ENCODE data around the gene WBP11. TPM values are rescaled to one million over a fixed set of nuclear protein-coding genes. Genes with fewer than 3 reads are reported as not detected.

Gene WBP11
- total and polyA plus RNA-seq, 2 of the 13 experiments (the other 11 are each of a cell fraction or from before 2014, with no cell fraction given): 7.6 to 31.0 TPM

DNA sequence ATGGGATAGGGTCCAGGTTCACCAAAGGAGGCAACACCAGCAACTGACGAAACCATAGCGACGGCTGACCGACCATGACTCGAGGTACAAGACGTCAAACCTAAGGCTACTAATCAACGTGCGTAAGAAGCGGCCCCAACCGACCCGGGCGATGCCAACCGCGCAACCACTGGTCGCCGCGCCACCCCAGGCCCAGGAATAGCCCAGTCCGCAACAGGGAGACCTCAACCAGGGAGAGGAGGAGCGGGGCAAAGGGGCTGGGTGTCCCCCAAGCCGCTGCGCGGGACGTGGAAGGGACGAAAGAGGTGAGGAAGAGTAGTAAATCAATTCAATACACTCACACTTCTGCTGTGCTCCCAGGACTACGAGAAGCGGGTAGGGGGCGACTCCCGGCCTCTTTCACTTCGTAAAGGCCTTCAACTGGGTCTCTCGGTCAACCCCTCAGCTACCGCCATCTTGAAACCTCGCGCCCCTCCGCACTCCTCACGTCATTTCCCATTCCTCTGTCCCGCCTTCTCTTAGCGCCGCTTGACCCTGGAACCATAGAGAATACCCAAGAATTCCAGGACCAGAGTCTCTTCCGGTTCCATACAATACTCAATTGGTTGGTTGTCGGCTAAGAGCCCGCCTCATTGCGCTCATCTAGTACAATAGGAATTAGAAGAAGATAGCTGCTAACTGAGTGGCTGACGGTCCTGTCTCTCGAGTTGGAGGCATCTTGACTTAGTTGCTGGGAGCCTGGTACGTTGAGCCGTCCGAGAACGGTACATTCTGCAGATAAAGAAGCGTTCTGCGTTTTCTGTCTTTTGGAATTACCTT is at the start of gene WBP11, which contains the start of gene C12orf60 (continued):
- TF ChIP-seq EP300 (IDR thresholded peaks at IDR 0.05; ENCODE audit: low read depth in 2 of 2, low read length in 2 of 2) (no peak), EP300 (CRISPR knock-in tag; IDR thresholded peaks at IDR 0.05; ENCODE audit: borderline replicate concordance) (no peak), SOX6 (IDR thresholded peaks at IDR 0.05) (no peak), SOX6 (CRISPR knock-in tag; IDR thresholded peaks at IDR 0.05) (peak; percentile 38; the same call in 1 of the 2 replicates), ZNF549 (CRISPR knock-in tag; IDR thresholded peaks at IDR 0.05) (no peak), HNRNPL (IDR thresholded peaks at IDR 0.05; ENCODE audit: low read depth, low read length) (no peak), TOPORS (CRISPR knock-in tag; IDR thresholded peaks at IDR 0.05) (no peak), XRCC5 (optimal IDR thresholded peaks at IDR 0.05; ENCODE audit: low read length) (peak; percentile 36), RBFOX2 (IDR thresholded peaks at IDR 0.05; ENCODE audit: low read depth, low read length) (peak; percentile 67), SMAD1 (CRISPR knock-in tag; IDR thresholded peaks at IDR 0.05; ENCODE audit: borderline replicate concordance, low read depth) (0 out of 2 replicates have a peak, but pooled peaks have one; percentile 47), ZBTB3 (CRISPR knock-in tag; IDR thresholded peaks at IDR 0.05; ENCODE audit: borderline replicate concordance, low read depth) (no peak), ZNF782 (CRISPR knock-in tag; IDR thresholded peaks at IDR 0.05; ENCODE audit: borderline replicate concordance) (no peak), HMG20A (CRISPR knock-in tag; IDR thresholded peaks at IDR 0.05; ENCODE audit: borderline replicate concordance) (no peak), XBP1 (CRISPR knock-in tag; IDR thresholded peaks at IDR 0.05) (no peak), CBX2 (IDR thresholded peaks at IDR 0.05; ENCODE audit: low read depth, low read length) (no peak), CBX2 (CRISPR knock-in tag; IDR thresholded peaks at IDR 0.05; ENCODE audit: low read depth) (no peak), GATAD1 (CRISPR knock-in tag; IDR thresholded peaks at IDR 0.05) (peak; percentile 93), KDM2A (CRISPR knock-in tag; IDR thresholded peaks at IDR 0.05; ENCODE audit: borderline replicate concordance, low read depth) (peak; percentile 69; the same call in 1 of the 2 replicates), PAWR (CRISPR knock-in tag; IDR thresholded peaks at IDR 0.05; ENCODE audit: borderline replicate concordance) (no peak), YY1 (IDR thresholded peaks at IDR 0.05; ENCODE audit: insufficient read depth, insufficient replicate concordance, low read depth, low read length) (peak; percentile 95), HOXA5 (CRISPR knock-in tag; IDR thresholded peaks at IDR 0.05) (no peak), ZNF629 (CRISPR knock-in tag; conservative IDR thresholded peaks at IDR 0.05) (no peak)
- TF ChIP-seq, protein P1, sequence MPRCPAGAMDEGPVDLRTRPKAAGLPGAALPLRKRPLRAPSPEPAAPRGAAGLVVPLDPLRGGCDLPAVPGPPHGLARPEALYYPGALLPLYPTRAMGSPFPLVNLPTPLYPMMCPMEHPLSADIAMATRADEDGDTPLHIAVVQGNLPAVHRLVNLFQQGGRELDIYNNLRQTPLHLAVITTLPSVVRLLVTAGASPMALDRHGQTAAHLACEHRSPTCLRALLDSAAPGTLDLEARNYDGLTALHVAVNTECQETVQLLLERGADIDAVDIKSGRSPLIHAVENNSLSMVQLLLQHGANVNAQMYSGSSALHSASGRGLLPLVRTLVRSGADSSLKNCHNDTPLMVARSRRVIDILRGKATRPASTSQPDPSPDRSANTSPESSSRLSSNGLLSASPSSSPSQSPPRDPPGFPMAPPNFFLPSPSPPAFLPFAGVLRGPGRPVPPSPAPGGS (CRISPR knock-in tag; IDR thresholded peaks at IDR 0.05): no peak
- TF ChIP-seq, protein P2, sequence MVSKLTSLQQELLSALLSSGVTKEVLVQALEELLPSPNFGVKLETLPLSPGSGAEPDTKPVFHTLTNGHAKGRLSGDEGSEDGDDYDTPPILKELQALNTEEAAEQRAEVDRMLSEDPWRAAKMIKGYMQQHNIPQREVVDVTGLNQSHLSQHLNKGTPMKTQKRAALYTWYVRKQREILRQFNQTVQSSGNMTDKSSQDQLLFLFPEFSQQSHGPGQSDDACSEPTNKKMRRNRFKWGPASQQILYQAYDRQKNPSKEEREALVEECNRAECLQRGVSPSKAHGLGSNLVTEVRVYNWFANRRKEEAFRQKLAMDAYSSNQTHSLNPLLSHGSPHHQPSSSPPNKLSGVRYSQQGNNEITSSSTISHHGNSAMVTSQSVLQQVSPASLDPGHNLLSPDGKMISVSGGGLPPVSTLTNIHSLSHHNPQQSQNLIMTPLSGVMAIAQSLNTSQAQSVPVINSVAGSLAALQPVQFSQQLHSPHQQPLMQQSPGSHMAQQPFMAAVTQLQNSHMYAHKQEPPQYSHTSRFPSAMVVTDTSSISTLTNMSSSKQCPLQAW (CRISPR knock-in tag; IDR thresholded peaks at IDR 0.05): peak; percentile 62
- TF ChIP-seq, protein P3, sequence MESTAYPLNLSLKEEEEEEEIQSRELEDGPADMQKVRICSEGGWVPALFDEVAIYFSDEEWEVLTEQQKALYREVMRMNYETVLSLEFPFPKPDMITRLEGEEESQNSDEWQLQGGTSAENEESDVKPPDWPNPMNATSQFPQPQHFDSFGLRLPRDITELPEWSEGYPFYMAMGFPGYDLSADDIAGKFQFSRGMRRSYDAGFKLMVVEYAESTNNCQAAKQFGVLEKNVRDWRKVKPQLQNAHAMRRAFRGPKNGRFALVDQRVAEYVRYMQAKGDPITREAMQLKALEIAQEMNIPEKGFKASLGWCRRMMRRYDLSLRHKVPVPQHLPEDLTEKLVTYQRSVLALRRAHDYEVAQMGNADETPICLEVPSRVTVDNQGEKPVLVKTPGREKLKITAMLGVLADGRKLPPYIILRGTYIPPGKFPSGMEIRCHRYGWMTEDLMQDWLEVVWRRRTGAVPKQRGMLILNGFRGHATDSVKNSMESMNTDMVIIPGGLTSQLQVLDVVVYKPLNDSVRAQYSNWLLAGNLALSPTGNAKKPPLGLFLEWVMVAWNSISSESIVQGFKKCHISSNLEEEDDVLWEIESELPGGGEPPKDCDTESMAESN (CRISPR knock-in tag; conservative IDR thresholded peaks at IDR 0.05): peak; percentile 19; the same call in 1 of the 2 replicates
- TF ChIP-seq, protein P4, sequence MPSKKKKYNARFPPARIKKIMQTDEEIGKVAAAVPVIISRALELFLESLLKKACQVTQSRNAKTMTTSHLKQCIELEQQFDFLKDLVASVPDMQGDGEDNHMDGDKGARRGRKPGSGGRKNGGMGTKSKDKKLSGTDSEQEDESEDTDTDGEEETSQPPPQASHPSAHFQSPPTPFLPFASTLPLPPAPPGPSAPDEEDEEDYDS (CRISPR knock-in tag; IDR thresholded peaks at IDR 0.05): peak; percentile 93
